T-cell (primary cell): ENCODE results near the gene OPHN1. TPM values are rescaled to one million over a fixed set of nuclear protein-coding genes. Genes with fewer than 3 reads are reported as not detected.
A peak's percentile ranks its signal among the peaks of the same experiment; 100 is the strongest.

ENCODE experiments used
- ATAC-seq, 4 experiments: fragments of 200-7000 bp in 3 of 4; fragments of 150-1000 bp in 1 of 4; cut with Tn5 transposase; replicated peaks in 1 of 4; 1 replicate in 3 of 4; 2 replicates in 1 of 4; pipeline ENCODE4 v1.10.0; 2021; ENCODE audit warnings: moderate library complexity in 3 of 4, mild to moderate bottlenecking in 2 of 4, moderate number of reproducible peaks in 1 of 4
- CTCF ChIA-PET, 2 donors: fragments of 300-600 bp; sonication (Branson Sonifier 250); formaldehyde crosslinking; loops; one replicate each; lab custom pipeline; 2022; ENCODE audit warnings: antibody characterized with exemption in 2 of 2; lab: Charles Lee
- POLR2A ChIA-PET, 2 donors: fragments of 300-600 bp; sonication (Branson Sonifier 250); formaldehyde crosslinking; loops; one replicate each; lab custom pipeline; 2022; ENCODE audit warnings: antibody characterized with exemption in 2 of 2; lab: Charles Lee
- DNase-seq, 35 experiments: peaks; one replicate each; pipeline versions ENCODE4 v3.0.0 to v3.0.0-alpha.2; 2013 to 2023
- H3K27ac ChIP-seq: one replicate; pipeline ENCODE4 v1.5.1; 2013; ENCODE audit warnings: low read length
- H3K27me3 ChIP-seq, 2 experiments: replicated peaks in 1 of 2; 1 replicate in 1 of 2; 2 replicates in 1 of 2; pipeline versions ENCODE4 v1.6.1 to v1.7.0; 2013; ENCODE audit warnings: low read length in 1 of 2, mixed read lengths in 1 of 2; ENCODE audit not compliant: control insufficient read depth in 2 of 2, insufficient read depth in 2 of 2; ENCODE audit errors: extremely low read depth in 1 of 2
- H3K36me3 ChIP-seq, 2 donors: 1 replicate in 1 of 2; 2 replicates in 1 of 2; pipeline versions ENCODE4 v1.6.1 to v1.7.0; 2013; ENCODE audit warnings: low read length in 1 of 2; ENCODE audit not compliant: control insufficient read depth in 2 of 2, insufficient read depth in 1 of 2; ENCODE audit errors: extremely low read depth in 1 of 2
- H3K4me1 ChIP-seq, 2 experiments: 1 replicate in 1 of 2; 2 replicates in 1 of 2; pipeline versions ENCODE4 v1.6.1 to v1.7.0; 2013; ENCODE audit warnings: low read length in 2 of 2, mixed read lengths in 1 of 2; ENCODE audit not compliant: insufficient read depth in 2 of 2, control insufficient read depth in 1 of 2; ENCODE audit errors: extremely low read depth in 1 of 2
- H3K4me3 ChIP-seq, 2 donors: 1 replicate in 1 of 2; 2 replicates in 1 of 2; pipeline versions ENCODE4 v1.5.1 to v1.7.0; 2013; ENCODE audit warnings: mild to moderate bottlenecking in 2 of 2, low read length in 1 of 2, moderate library complexity in 1 of 2; ENCODE audit not compliant: control insufficient read depth in 1 of 2; ENCODE audit errors: extremely low read depth in 1 of 2
- H3K9me3 ChIP-seq: 2 replicates; pipeline ENCODE4 v1.7.0; 2013
- H3K27ac Mint-ChIP-seq, 2 donors: one replicate each; pipeline ENCODE4 v1.8.0; 2020 to 2021; ENCODE audit warnings: mild to moderate bottlenecking in 2 of 2, mixed read lengths in 2 of 2
- H3K27me3 Mint-ChIP-seq, 2 donors: one replicate each; pipeline ENCODE4 v1.8.0; 2021 to 2022; ENCODE audit warnings: mixed read lengths in 2 of 2
- H3K36me3 Mint-ChIP-seq: one replicate; pipeline ENCODE4 v1.8.0; 2021; ENCODE audit warnings: mixed read lengths
- H3K4me1 Mint-ChIP-seq, 3 donors: one replicate each; pipeline ENCODE4 v1.8.0; 2020 to 2022; ENCODE audit warnings: mixed read lengths in 3 of 3, mild to moderate bottlenecking in 1 of 3
- H3K4me3 Mint-ChIP-seq, 3 donors: one replicate each; pipeline ENCODE4 v1.8.0; 2020 to 2022; ENCODE audit warnings: mild to moderate bottlenecking in 3 of 3, mixed read lengths in 3 of 3, moderate library complexity in 3 of 3
- H3K9me3 Mint-ChIP-seq, 3 donors: one replicate each; pipeline ENCODE4 v1.8.0; 2020 to 2022; ENCODE audit warnings: mixed read lengths in 3 of 3
- WGBS: methylation state at CpG from one replicate; pipeline ENCODE4 v1.1.5; 2013; ENCODE audit warnings: missing lambda C conversion rate; ENCODE audit not compliant: insufficient coverage; 5-methylcytosine and 5-hydroxymethylcytosine counted together
- total RNA-seq, 35 experiments: library from RNA in 6 of 35; stranded (reverse) in 6 of 35; fragments of 120-200 nt in 1 of 35; gene quantifications; one replicate each; pipeline versions ENCODE4 v1.2.1 to v1.2.4 and lab custom pipeline; 2013 to 2026

The OPHN1 gene
- total RNA-seq, 5 donors from 2014 or later (not counting 1 experiment from before 2014, with no cell fraction given) = 0.07 to 0.25 (median 0.15) TPM

DNA sequence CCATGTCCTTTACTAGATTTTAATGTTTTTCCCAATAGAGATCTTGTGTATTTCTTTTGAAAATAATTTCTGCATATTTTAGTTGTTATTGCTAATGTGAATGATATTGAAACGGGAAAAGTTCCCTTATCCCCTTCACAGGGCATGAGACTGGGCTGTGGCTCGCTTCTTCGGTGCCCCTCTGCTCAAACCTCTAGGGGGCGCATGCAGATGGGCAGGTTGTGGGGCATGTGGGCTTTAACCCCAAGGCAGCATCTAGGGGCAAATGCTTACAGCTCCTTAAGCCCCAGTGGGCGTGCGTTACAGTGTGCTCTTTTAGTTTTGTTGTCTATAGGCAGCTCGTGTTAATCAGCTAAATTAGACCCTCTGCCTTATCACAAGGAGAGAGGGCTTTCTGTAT is 194.7 kb downstream of the OPHN1 start:
- POLR2A ChIA-PET = no interaction called here
- no peaks in the 10 kb centered on the region for H3K4me1 ChIP-seq
- no peaks in the 10 kb centered on the region for H3K9me3 ChIP-seq
- CTCF ChIA-PET = no interaction called here
- no peak overlapping the region for H3K4me3 Mint-ChIP-seq
- no peaks in the 10 kb centered on the region for H3K36me3 ChIP-seq
- DNase-seq = peak in 1 of 35 experiments; percentile 0
- no peaks in the 10 kb centered on the region for H3K9me3 Mint-ChIP-seq
- peaks cover 0 to 4% of the 10 kb centered on the region in 2 donors for H3K27me3 Mint-ChIP-seq
- H3K27me3 ChIP-seq = no peaks in the 10 kb centered on the region
- no peaks in the 10 kb centered on the region for H3K36me3 Mint-ChIP-seq
- ATAC-seq = no peak
- no peak overlapping the region for H3K27ac Mint-ChIP-seq
- no CpG with 5 or more reads among the region's 7 CpGs for WGBS
- no peak overlapping the region for H3K27ac ChIP-seq
- H3K4me1 Mint-ChIP-seq = no peaks in the 10 kb centered on the region
- H3K4me3 ChIP-seq = no peak overlapping the region

GRCh38 chrX:68234171-68234910 is 199.0 kb downstream of the OPHN1 start:
- Mint-ChIP-seq H3K9me3 (no peaks in the 10 kb centered on the region), H3K36me3 (no peaks in the 10 kb centered on the region)
- POLR2A ChIA-PET = no interaction called here

GRCh38 chrX:68232206-68232605 is 201.1 kb downstream of the OPHN1 start:
- Mint-ChIP-seq H3K4me1 (no peaks in the 10 kb centered on the region), H3K9me3 (no peaks in the 10 kb centered on the region), H3K4me3 (no peak overlapping the region), H3K27ac (no peak overlapping the region), H3K27me3 (peaks cover 0 to 5% of the 10 kb centered on the region in 2 donors), H3K36me3 (no peaks in the 10 kb centered on the region)
- Histone ChIP-seq H3K4me1 (no peaks in the 10 kb centered on the region), H3K36me3 (no peaks in the 10 kb centered on the region), H3K9me3 (no peaks in the 10 kb centered on the region), H3K4me3 (no peak overlapping the region), H3K27me3 (no peaks in the 10 kb centered on the region), H3K27ac (no peak overlapping the region)
- DNase-seq (no peak), ATAC-seq (no peak)
- ChIA-PET CTCF (no interaction called here), POLR2A (no interaction called here)
- WGBS = no CpG with 5 or more reads among the region's 5 CpGs

More at GRCh38 chrX:68234171-68234910, 199.0 kb downstream of the OPHN1 start:
- WGBS = no CpG with 5 or more reads among the region's 6 CpGs
- Histone ChIP-seq H3K36me3 (no peaks in the 10 kb centered on the region), H3K27me3 (no peaks in the 10 kb centered on the region), H3K9me3 (no peaks in the 10 kb centered on the region), H3K4me1 (no peaks in the 10 kb centered on the region), H3K4me3 (no peak overlapping the region), H3K27ac (no peak overlapping the region)
- H3K4me3 Mint-ChIP-seq = no peak overlapping the region
- ATAC-seq (no peak), DNase-seq (no peak)
- no peaks in the 10 kb centered on the region for H3K4me1 Mint-ChIP-seq
- peaks cover 0 to 4% of the 10 kb centered on the region in 2 donors for H3K27me3 Mint-ChIP-seq
- CTCF ChIA-PET = no interaction called here
- no peak overlapping the region for H3K27ac Mint-ChIP-seq

- no peak overlapping the region for H3K27ac Mint-ChIP-seq
- H3K9me3 ChIP-seq = no peaks in the 10 kb centered on the region
- ChIA-PET CTCF (no interaction called here), POLR2A (no interaction called here)
- no CpG with 5 or more reads among the region's 1 CpG for WGBS
- H3K4me1 ChIP-seq = no peaks in the 10 kb centered on the region
- DNase-seq = no peak
- H3K9me3 Mint-ChIP-seq = no peaks in the 10 kb centered on the region
- no peak for ATAC-seq
- no peak overlapping the region for H3K27ac ChIP-seq
- no peaks in the 10 kb centered on the region for H3K27me3 ChIP-seq
- H3K36me3 Mint-ChIP-seq = no peaks in the 10 kb centered on the region
- no peak overlapping the region for H3K4me3 ChIP-seq
- H3K4me3 Mint-ChIP-seq = no peak overlapping the region
- H3K27me3 Mint-ChIP-seq = peaks cover 2 to 22% of the 10 kb centered on the region in 2 donors
- no peaks in the 10 kb centered on the region for H3K36me3 ChIP-seq
- no peaks in the 10 kb centered on the region for H3K4me1 Mint-ChIP-seq
Observed at GRCh38 chrX:68209008-68209407, 224.3 kb downstream of the OPHN1 start.

DNA sequence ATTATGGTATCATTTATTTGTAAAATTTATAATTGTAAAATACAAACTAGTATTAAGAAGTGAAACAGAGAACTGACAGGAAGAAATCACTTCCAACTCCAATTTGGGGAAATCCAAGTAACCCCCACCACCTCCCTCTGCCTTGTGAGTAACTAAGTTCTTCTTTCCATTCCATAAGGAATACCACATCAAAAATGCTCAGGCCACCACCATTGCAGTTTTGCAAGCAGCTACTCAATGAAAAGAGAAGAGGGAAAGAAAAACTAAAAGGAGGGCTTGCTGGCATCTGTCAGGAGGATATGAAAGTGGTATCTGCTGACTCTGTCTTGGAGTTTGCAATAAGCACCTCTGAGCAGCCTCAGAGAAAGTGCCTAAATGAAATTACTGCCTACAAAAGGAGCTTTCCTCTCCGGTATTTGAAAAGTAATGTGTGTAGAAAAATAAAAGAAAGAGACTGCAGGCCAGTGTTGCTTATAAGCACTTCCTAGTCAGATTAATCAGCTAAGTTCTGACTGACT is 228.7 kb downstream of the OPHN1 start:
- ChIA-PET CTCF (no interaction called here), POLR2A (no interaction called here)
- DNase-seq (no peak), ATAC-seq (no peak)
- Histone ChIP-seq H3K9me3 (no peaks in the 10 kb centered on the region), H3K27me3 (no peaks in the 10 kb centered on the region), H3K27ac (no peak overlapping the region), H3K4me1 (no peaks in the 10 kb centered on the region), H3K4me3 (no peak overlapping the region), H3K36me3 (no peaks in the 10 kb centered on the region)
- Mint-ChIP-seq H3K4me1 (no peaks in the 10 kb centered on the region), H3K27ac (no peak overlapping the region), H3K4me3 (no peak overlapping the region), H3K36me3 (no peaks in the 10 kb centered on the region), H3K9me3 (no peaks in the 10 kb centered on the region), H3K27me3 (peaks cover 2 to 18% of the 10 kb centered on the region in 2 donors)
- WGBS = no CpG with 5 or more reads among the region's 1 CpG

DNA sequence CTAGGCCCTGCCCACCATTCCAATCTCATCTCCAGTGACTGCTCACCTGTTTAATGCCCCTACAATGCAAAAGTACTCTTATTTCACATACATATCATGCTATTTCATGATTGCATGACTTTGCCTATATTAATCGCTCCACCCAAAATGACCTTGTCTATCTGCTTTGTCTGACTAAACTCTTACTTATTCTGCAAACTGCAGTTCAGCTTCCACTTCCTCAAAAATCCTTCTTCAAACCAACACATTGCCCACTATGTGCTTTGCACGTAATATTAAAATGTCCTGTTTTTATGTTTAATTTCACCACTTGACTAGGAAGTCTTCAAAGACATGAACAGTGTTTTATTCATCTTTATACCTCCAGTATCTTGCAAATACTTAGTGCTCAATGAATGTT is 229.6 kb downstream of the OPHN1 start:
- no peaks in the 10 kb centered on the region for H3K36me3 Mint-ChIP-seq
- no peak for ATAC-seq
- Histone ChIP-seq H3K4me3 (no peak overlapping the region), H3K9me3 (no peaks in the 10 kb centered on the region), H3K36me3 (no peaks in the 10 kb centered on the region), H3K27me3 (no peaks in the 10 kb centered on the region), H3K27ac (no peak overlapping the region), H3K4me1 (no peaks in the 10 kb centered on the region)
- POLR2A ChIA-PET = no interaction called here
- H3K4me3 Mint-ChIP-seq = no peak overlapping the region
- CTCF ChIA-PET = no interaction called here
- H3K9me3 Mint-ChIP-seq = no peaks in the 10 kb centered on the region
- WGBS = 100% methylated on average over 1 of the region's 2 CpGs
- H3K27ac Mint-ChIP-seq = no peak overlapping the region
- H3K4me1 Mint-ChIP-seq = no peaks in the 10 kb centered on the region
- DNase-seq = no peak
- peaks cover 2 to 15% of the 10 kb centered on the region in 2 donors for H3K27me3 Mint-ChIP-seq
